SK-N-SH (cell line): ENCODE results near the gene SH3PXD2A. TPM values are rescaled to one million over a fixed set of nuclear protein-coding genes. Genes with fewer than 3 reads are reported as not detected.

Experiments used
- CTCF ChIA-PET: fragments of 300-600, 350-600 bp; formaldehyde crosslinking; extraction: SDS; loops from one replicate; lab custom pipeline; 2021; lab: Yijun Ruan, JAX
- POLR2A ChIA-PET: fragments of 350-600 bp; sonication (Branson Sonifier 250); formaldehyde crosslinking; extraction: SDS; loops from one replicate; lab custom pipeline; 2020; ENCODE audit warnings: antibody characterized with exemption, inconsistent platforms; lab: Yijun Ruan, JAX
- DNase-seq: peaks from one replicate; pipeline ENCODE4 v3.0.0; 2012
- H2AFZ ChIP-seq: fragments of 200-600 bp; sonication (generic); 2 replicates; pipeline ENCODE4 v1.8.1; 2016; ENCODE audit warnings: antibody characterized with exemption, mild to moderate bottlenecking, low read depth
- H3F3A ChIP-seq: fragments of 200-600 bp; sonication (generic); replicated peaks from 2 replicates; pipeline ENCODE3; 2016; ENCODE audit warnings: antibody characterized with exemption, mild to moderate bottlenecking; ENCODE audit not compliant: insufficient read depth
- H3K27ac ChIP-seq, 2 experiments: fragments of 200-500 bp in 1 of 2; fragments of 200-600 bp in 1 of 2; sonication (Bioruptor generic) in 1 of 2; sonication (generic), shearing (Covaris generic) in 1 of 2; 2 replicates each; pipeline versions ENCODE4 v1.5.1 to v1.6.1; 2014 to 2016; ENCODE audit warnings: low read depth in 2 of 2, inconsistent platforms in 1 of 2, low read length in 1 of 2, mild to moderate bottlenecking in 1 of 2, mixed read lengths in 1 of 2
- H3K27me3 ChIP-seq: fragments of 200-600 bp; sonication (generic), shearing (Covaris generic); 2 replicates; pipeline ENCODE4 v1.6.1; 2016; ENCODE audit warnings: mixed run types; ENCODE audit not compliant: insufficient read depth
- H3K36me3 ChIP-seq, 2 experiments: fragments of 200-500 bp in 1 of 2; fragments of 200-600 bp in 1 of 2; sonication (Bioruptor generic) in 1 of 2; sonication (generic) in 1 of 2; replicated peaks in 1 of 2; 2 replicates each; pipeline versions ENCODE3 to v1.5.1; 2014 to 2016; ENCODE audit warnings: low read length in 1 of 2, mild to moderate bottlenecking in 1 of 2; ENCODE audit not compliant: insufficient read depth in 2 of 2, control insufficient read depth in 1 of 2
- H3K4me1 ChIP-seq, 2 experiments: fragments of 200-500 bp in 1 of 2; fragments of 200-600 bp in 1 of 2; sonication (Bioruptor generic) in 1 of 2; sonication (generic), shearing (Covaris generic) in 1 of 2; 2 replicates each; pipeline versions ENCODE4 v1.5.1 to v1.6.1; 2014 to 2016; ENCODE audit warnings: low read depth in 1 of 2, low read length in 1 of 2, mixed run types in 1 of 2; ENCODE audit not compliant: insufficient read depth in 2 of 2, control insufficient read depth in 1 of 2
- H3K4me2 ChIP-seq: fragments of 200-600 bp; sonication (generic), shearing (Covaris generic); 2 replicates; pipeline ENCODE4 v1.6.1; 2017; ENCODE audit warnings: mixed run types
- H3K4me3 ChIP-seq, 2 experiments: fragments of 200-500 bp in 1 of 2; fragments of 200-600 bp in 1 of 2; sonication (Bioruptor generic) in 1 of 2; sonication (generic), shearing (Covaris generic) in 1 of 2; 2 replicates each; pipeline versions ENCODE4 v1.5.1 to v1.8.1; 2014 to 2016; ENCODE audit warnings: low read depth in 2 of 2, inconsistent platforms in 1 of 2, low read length in 1 of 2, mild to moderate bottlenecking in 1 of 2, mixed read lengths in 1 of 2, moderate library complexity in 1 of 2
- H3K79me2 ChIP-seq: fragments of 200-600 bp; sonication (generic); 2 replicates; pipeline ENCODE4 v1.8.1; 2017; ENCODE audit warnings: mild to moderate bottlenecking; ENCODE audit not compliant: insufficient read depth
- H3K9ac ChIP-seq: fragments of 200-600 bp; sonication (generic); 2 replicates; pipeline ENCODE4 v1.6.1; 2017; ENCODE audit warnings: mixed run types
- H3K9me2 ChIP-seq: fragments of 200-600 bp; sonication (generic); 2 replicates; pipeline ENCODE4 v1.6.1; 2017; ENCODE audit warnings: mixed run types
- H3K9me3 ChIP-seq: fragments of 200-600 bp; sonication (generic); 2 replicates; pipeline ENCODE4 v1.6.1; 2017; ENCODE audit warnings: mixed run types, mild to moderate bottlenecking, moderate library complexity
- H4K20me1 ChIP-seq: fragments of 200-600 bp; sonication (generic); 2 replicates; pipeline ENCODE4 v1.6.1; 2017; ENCODE audit warnings: mild to moderate bottlenecking, mixed run types; ENCODE audit not compliant: insufficient read depth
- CHD2 ChIP-seq: fragments of 150-350 bp; IDR thresholded peaks from 2 replicates; pipeline ENCODE4 v1.6.1; 2018; ENCODE audit warnings: low read length; ENCODE audit not compliant: partially characterized antibody
- ELF1 ChIP-seq: IDR thresholded peaks from 2 replicates; pipeline ENCODE4 v1.4.0; 2012
- EP300 ChIP-seq, 2 experiments: IDR thresholded peaks; 2 replicates each; pipeline versions ENCODE4 v1.4.0 to v1.6.1; 2012; ENCODE audit warnings: borderline replicate concordance in 1 of 2, low read depth in 1 of 2, low read length in 1 of 2
- FOSL2 ChIP-seq: IDR thresholded peaks from 2 replicates; pipeline ENCODE4 v1.4.0; 2012; ENCODE audit warnings: low read depth, mild to moderate bottlenecking, moderate library complexity, borderline replicate concordance
- FOXM1 ChIP-seq: IDR thresholded peaks from 2 replicates; pipeline ENCODE4 v1.4.0; 2012; ENCODE audit warnings: low read depth, mild to moderate bottlenecking
- GABPA ChIP-seq: IDR thresholded peaks from 2 replicates; pipeline ENCODE4 v1.4.0; 2012; ENCODE audit warnings: low read depth, mild to moderate bottlenecking
- JUND ChIP-seq: IDR thresholded peaks from 2 replicates; pipeline ENCODE4 v1.4.0; 2012
- MEF2A ChIP-seq: IDR thresholded peaks from 2 replicates; pipeline ENCODE4 v1.4.0; 2012; ENCODE audit warnings: low read depth, borderline replicate concordance
- NFIC ChIP-seq: IDR thresholded peaks from 2 replicates; pipeline ENCODE4 v1.4.0; 2012; ENCODE audit warnings: borderline replicate concordance
- NRF1 ChIP-seq: IDR thresholded peaks from 2 replicates; pipeline ENCODE4 v1.6.1; 2012; ENCODE audit warnings: low read depth, mild to moderate bottlenecking, low read length
- RCOR1 ChIP-seq: fragments of 150-350 bp; IDR thresholded peaks from 2 replicates; pipeline ENCODE4 v1.6.1; 2017; ENCODE audit warnings: antibody characterized with exemption, low read length
- RXRA ChIP-seq: IDR thresholded peaks from 2 replicates; pipeline ENCODE4 v1.4.0; 2012; ENCODE audit warnings: low read depth, mild to moderate bottlenecking, borderline replicate concordance
- SIN3A ChIP-seq: IDR thresholded peaks from 2 replicates; pipeline ENCODE4 v1.6.1; 2012; ENCODE audit warnings: low read depth, mild to moderate bottlenecking, low read length, moderate library complexity, borderline replicate concordance
- SMC3 ChIP-seq: IDR thresholded peaks from 2 replicates; pipeline ENCODE4 v1.6.1; 2012; ENCODE audit warnings: low read depth, low read length, improper control_type of control experiment
- TAF1 ChIP-seq: IDR thresholded peaks from 2 replicates; pipeline ENCODE4 v1.6.1; 2012; ENCODE audit warnings: low read depth, mild to moderate bottlenecking, low read length, moderate library complexity, borderline replicate concordance
- TEAD4 ChIP-seq: IDR thresholded peaks from 2 replicates; pipeline ENCODE4 v1.4.0; 2012; ENCODE audit warnings: mild to moderate bottlenecking, borderline replicate concordance; ENCODE audit not compliant: insufficient read depth
- USF1 ChIP-seq: IDR thresholded peaks from 2 replicates; pipeline ENCODE4 v1.4.0; 2012; ENCODE audit warnings: low read depth, borderline replicate concordance
- USF2 ChIP-seq: fragments of 150-350 bp; IDR thresholded peaks from 2 replicates; pipeline ENCODE4 v1.6.1; 2017; ENCODE audit warnings: antibody characterized with exemption, low read length, low read depth, borderline replicate concordance
- WGBS: methylation state at CpG from one replicate; pipeline ENCODE4 v1.1.6; 2017; ENCODE audit warnings: low lambda C conversion rate; 5-methylcytosine and 5-hydroxymethylcytosine counted together
- polyA plus RNA-seq, 3 experiments: library from polyadenylated mRNA; depleted of rRNA; stranded (reverse); fragments of >200 nt; gene quantifications; 2 replicates each; pipeline ENCODE4 v1.2.3, GENCODE V29; 2012
- TF ChIP-seq, protein P1 (sequence below): IDR thresholded peaks from 2 replicates; pipeline ENCODE4 v1.4.0; 2012; ENCODE audit warnings: low read depth, borderline replicate concordance

Gene SH3PXD2A
- polyA plus RNA-seq, 1 of the 3 experiments (the other 2 are of a cell fraction), result 2.5 TPM

- H2AFZ ChIP-seq, result no peak overlapping the region
- CTCF ChIA-PET, result interaction anchor here (1.4 kb wide), 1 partner anchor 21 kb away, joined by 3 read pairs; no protein-coding TSS in a partner anchor
- no peak overlapping the region for H3K4me2 ChIP-seq
- 92% methylated on average over 8 of the region's 32 CpGs for WGBS
- no peak overlapping the region for H3K27ac ChIP-seq
- no peaks in the 10 kb centered on the region for H3K9me3 ChIP-seq
- no peaks in the 10 kb centered on the region for H3F3A ChIP-seq
- no peak for DNase-seq
- no peaks in the 10 kb centered on the region for H3K27me3 ChIP-seq
- TF ChIP-seq FOXM1, result no peak
- no peak for TF ChIP-seq ELF1
- no peak for TF ChIP-seq CHD2
- no peak for TF ChIP-seq TAF1
- no peak for TF ChIP-seq MEF2A
- TF ChIP-seq RCOR1, result no peak
- no peak for TF ChIP-seq JUND
- no peak for TF ChIP-seq SIN3A
- TF ChIP-seq NRF1, result no peak
- no peak for TF ChIP-seq RXRA
- TF ChIP-seq NFIC, result no peak
- no peak for TF ChIP-seq GABPA
- TF ChIP-seq TEAD4, result no peak
- H3K9me2 ChIP-seq, result no peaks in the 10 kb centered on the region
- H4K20me1 ChIP-seq, result no peaks in the 10 kb centered on the region
- H3K9ac ChIP-seq, result no peak overlapping the region
- POLR2A ChIA-PET, result no interaction called here
- H3K4me3 ChIP-seq, result no peak overlapping the region
- H3K4me1 ChIP-seq, result peaks cover 0 to 11% of the 10 kb centered on the region in 2 experiments; a peak in 1 of 4 replicates
- no peaks in the 10 kb centered on the region for H3K79me2 ChIP-seq
- H3K36me3 ChIP-seq, result no peaks in the 10 kb centered on the region
These were observed 270.4 kb downstream of the SH3PXD2A start for GRCh38 chr10:103585011-103585405.

- H3K27ac ChIP-seq, result no peak overlapping the region
- WGBS, result 96% methylated on average over 106 of the region's 111 CpGs
- TF ChIP-seq GABPA (no peak), ELF1 (no peak), NRF1 (no peak), RXRA (no peak)
These were observed 271.0 kb downstream of the SH3PXD2A start for GRCh38 chr10:103584216-103585010.

GRCh38 chr10:103583871-103584215 is 271.5 kb downstream of the SH3PXD2A start:
- Histone ChIP-seq H3K9me2 (no peaks in the 10 kb centered on the region), H3K36me3 (no peaks in the 10 kb centered on the region), H3K4me1 (peaks cover 0 to 13% of the 10 kb centered on the region in 2 experiments; a peak in 1 of 4 replicates), H3F3A (no peaks in the 10 kb centered on the region), H3K4me2 (no peak overlapping the region), H3K79me2 (no peaks in the 10 kb centered on the region), H3K9ac (no peak overlapping the region), H3K27me3 (no peaks in the 10 kb centered on the region), H3K27ac (no peak overlapping the region), H3K4me3 (no peak overlapping the region), H3K9me3 (no peaks in the 10 kb centered on the region), H4K20me1 (no peaks in the 10 kb centered on the region), H2AFZ (no peak overlapping the region)
- 87% methylated on average over 8 of the region's 8 CpGs for WGBS
- no peak for DNase-seq
- ChIA-PET POLR2A (no interaction called here), CTCF (interaction anchor here (0.8 to 1.5 kb wide), 4 partner anchors 16 to 98 kb away, joined by 3 to 8 read pairs (median 4); no protein-coding TSS in a partner anchor)
- no peak for TF ChIP-seq SMC3
- TF ChIP-seq FOSL2, result no peak
- TF ChIP-seq NFIC, result no peak
- no peak for TF ChIP-seq TEAD4
- no peak for TF ChIP-seq USF1
- TF ChIP-seq, protein P1, sequence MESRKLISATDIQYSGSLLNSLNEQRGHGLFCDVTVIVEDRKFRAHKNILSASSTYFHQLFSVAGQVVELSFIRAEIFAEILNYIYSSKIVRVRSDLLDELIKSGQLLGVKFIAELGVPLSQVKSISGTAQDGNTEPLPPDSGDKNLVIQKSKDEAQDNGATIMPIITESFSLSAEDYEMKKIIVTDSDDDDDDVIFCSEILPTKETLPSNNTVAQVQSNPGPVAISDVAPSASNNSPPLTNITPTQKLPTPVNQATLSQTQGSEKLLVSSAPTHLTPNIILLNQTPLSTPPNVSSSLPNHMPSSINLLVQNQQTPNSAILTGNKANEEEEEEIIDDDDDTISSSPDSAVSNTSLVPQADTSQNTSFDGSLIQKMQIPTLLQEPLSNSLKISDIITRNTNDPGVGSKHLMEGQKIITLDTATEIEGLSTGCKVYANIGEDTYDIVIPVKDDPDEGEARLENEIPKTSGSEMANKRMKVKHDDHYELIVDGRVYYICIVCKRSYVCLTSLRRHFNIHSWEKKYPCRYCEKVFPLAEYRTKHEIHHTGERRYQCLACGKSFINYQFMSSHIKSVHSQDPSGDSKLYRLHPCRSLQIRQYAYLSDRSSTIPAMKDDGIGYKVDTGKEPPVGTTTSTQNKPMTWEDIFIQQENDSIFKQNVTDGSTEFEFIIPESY, result no peak
- no peak for TF ChIP-seq EP300 (IDR thresholded peaks at IDR 0.05; ENCODE audit: borderline replicate concordance in 1 of 2, low read depth in 1 of 2, low read length in 1 of 2)
- TF ChIP-seq USF2, result no peak

More at GRCh38 chr10:103584216-103585010, 271.0 kb downstream of the SH3PXD2A start:
- H3K9me3 ChIP-seq, result no peaks in the 10 kb centered on the region
- CTCF ChIA-PET, result interaction anchor here (1.4 kb wide), 1 partner anchor 20 kb away, joined by 3 read pairs; no protein-coding TSS in a partner anchor
- no peak for DNase-seq
- H4K20me1 ChIP-seq, result no peaks in the 10 kb centered on the region
- H3K4me3 ChIP-seq, result no peak overlapping the region
- no peaks in the 10 kb centered on the region for H3K27me3 ChIP-seq
- H3K9me2 ChIP-seq, result no peaks in the 10 kb centered on the region
- no peaks in the 10 kb centered on the region for H3F3A ChIP-seq
- H3K9ac ChIP-seq, result no peak overlapping the region
- H3K4me1 ChIP-seq, result peaks cover 0 to 11% of the 10 kb centered on the region in 2 experiments; a peak in 1 of 4 replicates
- H2AFZ ChIP-seq, result no peak overlapping the region
- no peak overlapping the region for H3K4me2 ChIP-seq
- H3K79me2 ChIP-seq, result no peaks in the 10 kb centered on the region
- no peaks in the 10 kb centered on the region for H3K36me3 ChIP-seq
- POLR2A ChIA-PET, result no interaction called here
